Neuron (in vitro differentiated cells): ENCODE results near the gene PLEKHG4B.

Experiments used
- H2AFZ ChIP-seq: one replicate; pipeline ENCODE4 v1.6.1; 2013; ENCODE audit warnings: low read depth, mild to moderate bottlenecking, inconsistent platforms, low read length, moderate library complexity
- H3K27me3 ChIP-seq: one replicate; pipeline ENCODE4 v1.6.1; 2013; ENCODE audit warnings: low read length; ENCODE audit not compliant: insufficient read depth
- H3K36me3 ChIP-seq: one replicate; pipeline ENCODE4 v1.6.1; 2013; ENCODE audit warnings: low read length; ENCODE audit not compliant: insufficient read depth
- H3K4me1 ChIP-seq: one replicate; pipeline ENCODE4 v1.6.1; 2013; ENCODE audit warnings: low read length; ENCODE audit not compliant: insufficient read depth
- H3K4me3 ChIP-seq: 2 replicates; pipeline ENCODE4 v1.5.1; 2013; ENCODE audit warnings: mild to moderate bottlenecking, low read length, moderate library complexity
- H3K9me3 ChIP-seq: one replicate; pipeline ENCODE4 v1.6.1; 2013; ENCODE audit warnings: low read length

PLEKHG4B gene

GRCh38 chr5:136901-137300, 44.9 kb downstream of the PLEKHG4B start:
- H3K36me3 ChIP-seq: peaks cover 15% of the 10 kb centered on the region
- H3K27me3 ChIP-seq: no peaks in the 10 kb centered on the region
- peaks cover 1% of the 10 kb centered on the region for H3K9me3 ChIP-seq
- H3K4me1 ChIP-seq: no peaks in the 10 kb centered on the region
- no peak overlapping the region for H2AFZ ChIP-seq
- H3K4me3 ChIP-seq: no peak overlapping the region

- H3K4me3 ChIP-seq: no peak overlapping the region
- peaks cover 23% of the 10 kb centered on the region for H3K36me3 ChIP-seq
- H2AFZ ChIP-seq: no peak overlapping the region
- no peaks in the 10 kb centered on the region for H3K4me1 ChIP-seq
- no peaks in the 10 kb centered on the region for H3K9me3 ChIP-seq
- H3K27me3 ChIP-seq: no peaks in the 10 kb centered on the region
Measured at GRCh38 chr5:137741-138140, 45.8 kb downstream of the PLEKHG4B start.

DNA sequence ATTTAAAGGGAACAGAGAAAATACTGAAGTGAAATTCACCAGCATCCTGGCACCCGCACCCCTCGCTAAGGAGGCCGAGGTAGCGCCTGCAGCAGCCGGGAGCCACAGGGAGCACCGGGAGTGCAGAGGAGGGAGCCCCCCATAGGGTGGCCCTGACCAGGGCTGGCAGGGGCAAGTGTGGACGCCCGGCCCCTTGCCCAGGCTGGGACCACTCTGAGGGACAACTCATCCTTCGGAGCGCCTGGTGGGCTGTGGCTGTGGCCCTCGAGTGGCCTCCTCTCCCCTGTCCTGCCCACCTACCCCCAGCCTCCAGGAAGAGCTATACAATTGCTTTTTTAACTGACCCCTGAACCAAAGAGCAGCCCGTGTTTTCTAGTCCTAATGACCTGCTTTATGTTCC, 47.0 kb downstream of the PLEKHG4B start:
- no peak overlapping the region for H3K4me3 ChIP-seq
- no peak overlapping the region for H2AFZ ChIP-seq
- H3K4me1 ChIP-seq: no peaks in the 10 kb centered on the region
- no peaks in the 10 kb centered on the region for H3K9me3 ChIP-seq
- H3K36me3 ChIP-seq: peaks cover 29% of the 10 kb centered on the region
- H3K27me3 ChIP-seq: no peaks in the 10 kb centered on the region

GRCh38 chr5:139579-140442, 47.8 kb downstream of the PLEKHG4B start:
- H3K27me3 ChIP-seq: no peaks in the 10 kb centered on the region
- H3K9me3 ChIP-seq: peaks cover 2% of the 10 kb centered on the region
- no peaks in the 10 kb centered on the region for H3K4me1 ChIP-seq
- no peak overlapping the region for H2AFZ ChIP-seq
- no peak overlapping the region for H3K4me3 ChIP-seq
- H3K36me3 ChIP-seq: peaks cover 38% of the 10 kb centered on the region

GRCh38 chr5:140443-140829, 48.5 kb downstream of the PLEKHG4B start:
- no peak overlapping the region for H3K4me3 ChIP-seq
- peaks cover 44% of the 10 kb centered on the region for H3K36me3 ChIP-seq
- H3K9me3 ChIP-seq: peaks cover 8% of the 10 kb centered on the region
- no peak overlapping the region for H2AFZ ChIP-seq
- H3K27me3 ChIP-seq: no peaks in the 10 kb centered on the region
- no peaks in the 10 kb centered on the region for H3K4me1 ChIP-seq

DNA sequence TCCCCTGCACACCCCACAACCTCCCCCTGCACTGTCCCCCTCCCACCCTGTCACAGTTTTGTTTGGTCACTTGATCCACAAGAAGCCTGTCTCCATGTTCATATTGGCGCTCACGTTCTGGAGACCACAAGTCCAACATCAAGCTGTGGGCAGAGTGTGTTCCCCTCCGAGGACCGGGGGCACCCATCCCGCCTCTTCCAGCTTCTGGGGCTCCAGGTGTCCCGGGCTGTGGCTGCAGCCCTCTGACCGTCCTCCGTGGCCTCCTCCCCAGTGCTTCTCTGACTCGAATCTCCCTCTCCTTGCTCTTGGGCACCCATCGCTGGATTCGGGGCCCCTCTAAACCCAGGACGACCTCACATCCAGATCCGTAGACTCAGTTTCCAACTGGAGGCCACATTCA, 49.2 kb downstream of the PLEKHG4B start:
- no peaks in the 10 kb centered on the region for H3K4me1 ChIP-seq
- peaks cover 47% of the 10 kb centered on the region for H3K36me3 ChIP-seq
- peaks cover 15% of the 10 kb centered on the region for H3K9me3 ChIP-seq
- no peak overlapping the region for H3K4me3 ChIP-seq
- no peak overlapping the region for H2AFZ ChIP-seq
- no peaks in the 10 kb centered on the region for H3K27me3 ChIP-seq

DNA sequence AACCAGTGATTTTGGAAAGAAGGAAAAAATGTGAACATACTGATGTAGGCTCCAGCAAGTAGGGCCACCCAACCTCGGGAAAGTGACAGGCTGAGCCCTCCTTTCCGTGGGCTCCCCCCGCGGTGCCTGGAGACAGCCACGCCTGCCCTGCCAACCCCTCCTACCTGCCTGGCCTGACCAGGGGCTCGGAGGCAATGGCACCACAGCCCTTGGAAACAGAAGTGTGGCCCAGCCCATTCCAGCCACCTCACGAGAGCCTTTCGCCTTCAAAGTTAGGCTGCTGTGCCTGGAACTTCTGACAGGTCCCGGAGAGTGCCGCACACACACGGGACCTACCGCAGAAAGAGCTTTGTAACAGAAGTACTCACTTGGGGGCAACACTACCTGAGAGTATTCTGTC, 49.8 kb downstream of the PLEKHG4B start:
- no peaks in the 10 kb centered on the region for H3K27me3 ChIP-seq
- H3K9me3 ChIP-seq: peaks cover 20% of the 10 kb centered on the region
- H3K4me3 ChIP-seq: no peak overlapping the region
- H3K36me3 ChIP-seq: peaks cover 51% of the 10 kb centered on the region
- H3K4me1 ChIP-seq: no peaks in the 10 kb centered on the region
- no peak overlapping the region for H2AFZ ChIP-seq

DNA sequence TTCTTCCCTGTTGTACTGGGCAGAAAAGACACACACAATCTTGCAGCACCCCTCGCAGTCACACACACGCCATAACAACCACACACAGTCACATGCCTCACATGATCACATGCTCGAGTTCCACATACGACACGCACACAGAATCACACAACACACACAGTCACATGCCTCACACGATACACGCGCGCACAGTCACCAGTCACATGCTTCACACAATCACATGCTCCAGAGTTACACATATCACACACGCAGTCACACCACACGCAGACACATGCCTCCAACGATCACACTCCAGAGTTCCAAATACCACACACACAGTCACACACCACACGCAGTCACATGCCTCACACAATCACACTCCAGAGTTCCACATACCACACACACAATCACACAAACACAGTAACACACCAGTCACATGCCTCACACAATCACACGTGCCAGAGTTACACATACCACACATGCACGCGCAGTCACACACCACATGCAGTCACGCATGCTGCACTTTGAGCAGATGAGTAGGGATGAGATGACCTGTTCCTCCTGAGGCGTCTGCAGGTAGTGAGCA, 50.4 kb downstream of the PLEKHG4B start:
- Histone ChIP-seq H3K4me3 (no peak overlapping the region), H2AFZ (no peak overlapping the region), H3K27me3 (no peaks in the 10 kb centered on the region), H3K36me3 (peaks cover 56% of the 10 kb centered on the region), H3K9me3 (peaks cover 26% of the 10 kb centered on the region), H3K4me1 (no peaks in the 10 kb centered on the region)

GRCh38 chr5:143041-143440, 51.1 kb downstream of the PLEKHG4B start:
- Histone ChIP-seq H3K4me1 (no peaks in the 10 kb centered on the region), H3K27me3 (no peaks in the 10 kb centered on the region), H3K36me3 (peaks cover 62% of the 10 kb centered on the region), H3K9me3 (peaks cover 30% of the 10 kb centered on the region), H2AFZ (no peak overlapping the region), H3K4me3 (no peak overlapping the region)

DNA sequence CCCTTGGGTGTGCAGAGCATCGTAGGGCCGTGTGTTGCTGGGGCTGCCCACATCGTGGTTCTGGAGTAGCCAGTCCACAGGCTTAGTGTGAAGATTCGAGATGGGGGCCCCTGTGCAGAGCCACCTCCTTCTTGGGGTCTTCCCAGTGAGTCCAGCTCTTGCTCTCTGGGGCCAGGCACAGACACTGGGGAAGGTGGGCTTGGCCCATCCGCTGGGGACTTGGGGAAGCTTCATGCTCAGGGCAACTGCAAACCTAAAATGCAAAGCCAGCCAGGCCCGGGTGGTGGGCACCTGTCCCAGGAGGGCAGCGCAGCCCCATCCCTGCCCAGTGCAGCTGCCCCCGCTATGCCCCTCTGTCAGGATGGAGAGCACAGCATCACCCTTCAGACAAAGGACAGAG, 53.0 kb downstream of the PLEKHG4B start:
- Histone ChIP-seq H3K36me3 (peaks cover 69% of the 10 kb centered on the region), H3K4me1 (no peaks in the 10 kb centered on the region), H3K9me3 (peaks cover 30% of the 10 kb centered on the region), H2AFZ (no peak overlapping the region), H3K4me3 (no peak overlapping the region), H3K27me3 (no peaks in the 10 kb centered on the region)

GRCh38 chr5:145585-146323, 53.8 kb downstream of the PLEKHG4B start:
- peaks cover 30% of the 10 kb centered on the region for H3K9me3 ChIP-seq
- no peak overlapping the region for H2AFZ ChIP-seq
- peaks cover 73% of the 10 kb centered on the region for H3K36me3 ChIP-seq
- no peaks in the 10 kb centered on the region for H3K27me3 ChIP-seq
- no peaks in the 10 kb centered on the region for H3K4me1 ChIP-seq
- no peak overlapping the region for H3K4me3 ChIP-seq

DNA sequence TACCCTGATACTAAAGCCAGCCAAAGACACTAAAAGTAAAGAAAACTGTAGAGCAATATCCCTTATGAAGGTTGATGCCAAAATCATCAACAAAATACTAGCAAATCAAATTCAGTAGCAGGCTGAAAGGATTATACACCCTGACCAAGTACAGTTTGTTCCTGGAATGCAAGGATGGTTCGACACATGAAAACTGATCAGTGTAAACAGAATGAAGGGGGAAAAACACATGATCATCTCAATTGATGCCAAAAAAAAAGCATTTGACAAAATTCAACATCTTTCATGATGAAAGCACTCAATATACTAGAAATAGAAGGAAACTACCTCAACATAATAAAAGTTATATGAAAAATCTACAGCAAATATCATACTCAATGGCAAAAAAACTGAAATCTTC, 55.8 kb downstream of the PLEKHG4B start:
- H2AFZ ChIP-seq: no peak overlapping the region
- peaks cover 30% of the 10 kb centered on the region for H3K9me3 ChIP-seq
- no peaks in the 10 kb centered on the region for H3K27me3 ChIP-seq
- no peak overlapping the region for H3K4me3 ChIP-seq
- peaks cover 75% of the 10 kb centered on the region for H3K36me3 ChIP-seq
- H3K4me1 ChIP-seq: no peaks in the 10 kb centered on the region

GRCh38 chr5:149745-150485, 57.9 kb downstream of the PLEKHG4B start:
- Histone ChIP-seq H3K4me3 (no peak overlapping the region), H2AFZ (no peak overlapping the region), H3K36me3 (peaks cover 67% of the 10 kb centered on the region), H3K9me3 (peaks cover 27% of the 10 kb centered on the region), H3K27me3 (no peaks in the 10 kb centered on the region), H3K4me1 (no peaks in the 10 kb centered on the region)
